Activated naive CD8-positive, alpha-beta T cell treated with anti-CD3 and anti-CD28 coated beads for 36 hours (primary cell): Measurements from ENCODE around the gene MLH1. TPM values are rescaled to one million over a fixed set of nuclear protein-coding genes. Genes with fewer than 3 reads are reported as not detected.
A peak's percentile ranks its signal among the peaks of the same experiment; 100 is the strongest.
"Not testable (repeated sequence)": the region's sequence is repeated elsewhere in the genome, so short reads cannot be mapped to it uniquely, and the experiment has no call there.

Source experiments
- DNase-seq: peaks from one replicate; pipeline ENCODE4 v3.0.0; 2021
- H3K27ac Mint-ChIP-seq: one replicate; pipeline ENCODE4 v1.8.0; 2022; ENCODE audit warnings: mild to moderate bottlenecking, moderate library complexity, mixed read lengths
- H3K27me3 Mint-ChIP-seq: one replicate; pipeline ENCODE4 v1.8.0; 2022; ENCODE audit warnings: mild to moderate bottlenecking, mixed read lengths
- H3K36me3 Mint-ChIP-seq: one replicate; pipeline ENCODE4 v1.8.0; 2021; ENCODE audit warnings: mild to moderate bottlenecking, mixed read lengths
- H3K4me1 Mint-ChIP-seq: one replicate; pipeline ENCODE4 v1.8.0; 2021; ENCODE audit warnings: mixed read lengths
- H3K4me3 Mint-ChIP-seq: one replicate; pipeline ENCODE4 v1.8.0; 2022; ENCODE audit warnings: mild to moderate bottlenecking, moderate library complexity, mixed read lengths
- H3K9me3 Mint-ChIP-seq: one replicate; pipeline ENCODE4 v1.8.0; 2022; ENCODE audit warnings: mixed read lengths
- total RNA-seq, 2 experiments: library from RNA; stranded (reverse); gene quantifications; one replicate each; pipeline ENCODE4 v1.2.3, GENCODE V29; 2021

MLH1 gene
- total RNA-seq, 2 experiments from 2014 or later: 82.3 to 83.7 TPM

- Mint-ChIP-seq H3K4me1 (no peaks in the 10 kb centered on the region), H3K27ac (no peak overlapping the region), H3K9me3 (no peaks in the 10 kb centered on the region), H3K36me3 (peaks cover 42% of the 10 kb centered on the region), H3K4me3 (no peak overlapping the region), H3K27me3 (no peaks in the 10 kb centered on the region)
- no peak for DNase-seq
These were observed 46.9 kb downstream of the MLH1 start for GRCh38 chr3:37040231-37040630.

GRCh38 chr3:37041546-37042195, 48.4 kb downstream of the MLH1 start:
- no peak for DNase-seq
- H3K27ac Mint-ChIP-seq: no peak overlapping the region
- no peaks in the 10 kb centered on the region for H3K9me3 Mint-ChIP-seq
- no peaks in the 10 kb centered on the region for H3K4me1 Mint-ChIP-seq
- H3K36me3 Mint-ChIP-seq: peaks cover 32% of the 10 kb centered on the region
- H3K27me3 Mint-ChIP-seq: no peaks in the 10 kb centered on the region
- no peak overlapping the region for H3K4me3 Mint-ChIP-seq

GRCh38 chr3:37042712-37043111, 49.4 kb downstream of the MLH1 start:
- not testable (repeated sequence) for H3K4me3 Mint-ChIP-seq, H3K9me3 Mint-ChIP-seq, H3K27me3 Mint-ChIP-seq, DNase-seq, H3K4me1 Mint-ChIP-seq, H3K27ac Mint-ChIP-seq
- peaks cover 32% of the 10 kb centered on the region for H3K36me3 Mint-ChIP-seq

- Mint-ChIP-seq H3K9me3 (no peaks in the 10 kb centered on the region), H3K27ac (no peak overlapping the region), H3K36me3 (peaks cover 45% of the 10 kb centered on the region), H3K4me1 (peaks cover 17% of the 10 kb centered on the region), H3K4me3 (no peak overlapping the region), H3K27me3 (no peaks in the 10 kb centered on the region)
- no peak for DNase-seq
These were observed 57.0 kb downstream of the MLH1 start for GRCh38 chr3:37050282-37050681.

GRCh38 chr3:37052860-37053259, 59.5 kb downstream of the MLH1 start:
- H3K9me3 Mint-ChIP-seq: no peaks in the 10 kb centered on the region
- H3K36me3 Mint-ChIP-seq: peaks cover 44% of the 10 kb centered on the region
- H3K27ac Mint-ChIP-seq: no peak overlapping the region
- peaks cover 21% of the 10 kb centered on the region for H3K4me1 Mint-ChIP-seq
- no peak for DNase-seq
- no peak overlapping the region for H3K4me3 Mint-ChIP-seq
- no peaks in the 10 kb centered on the region for H3K27me3 Mint-ChIP-seq

GRCh38 chr3:37053337-37053736, 60.0 kb downstream of the MLH1 start:
- peak overlapping the region; percentile 88 for H3K27ac Mint-ChIP-seq
- no peak overlapping the region for H3K4me3 Mint-ChIP-seq
- DNase-seq: no peak
- H3K36me3 Mint-ChIP-seq: peaks cover 40% of the 10 kb centered on the region
- H3K4me1 Mint-ChIP-seq: peaks cover 21% of the 10 kb centered on the region
- no peaks in the 10 kb centered on the region for H3K27me3 Mint-ChIP-seq
- H3K9me3 Mint-ChIP-seq: no peaks in the 10 kb centered on the region

GRCh38 chr3:37053753-37054152, 60.4 kb downstream of the MLH1 start:
- H3K27ac Mint-ChIP-seq: peak overlapping the region; percentile 88
- H3K36me3 Mint-ChIP-seq: peaks cover 39% of the 10 kb centered on the region
- no peak for DNase-seq

GRCh38 chr3:37054370-37054769, 61.1 kb downstream of the MLH1 start:
- peak overlapping the region; percentile 88 for H3K27ac Mint-ChIP-seq
- peaks cover 35% of the 10 kb centered on the region for H3K36me3 Mint-ChIP-seq
- no peaks in the 10 kb centered on the region for H3K27me3 Mint-ChIP-seq
- H3K4me1 Mint-ChIP-seq: peaks cover 21% of the 10 kb centered on the region
- DNase-seq: no peak
- no peaks in the 10 kb centered on the region for H3K9me3 Mint-ChIP-seq
- H3K4me3 Mint-ChIP-seq: no peak overlapping the region

More at GRCh38 chr3:37053753-37054152, 60.4 kb downstream of the MLH1 start:
- Mint-ChIP-seq H3K4me3 (no peak overlapping the region), H3K4me1 (peaks cover 21% of the 10 kb centered on the region), H3K9me3 (no peaks in the 10 kb centered on the region), H3K27me3 (no peaks in the 10 kb centered on the region)

- H3K9me3 Mint-ChIP-seq, H3K4me3 Mint-ChIP-seq, H3K27me3 Mint-ChIP-seq, DNase-seq: not testable (repeated sequence)
- Mint-ChIP-seq H3K36me3 (peaks cover 33% of the 10 kb centered on the region), H3K27ac (peak overlapping the region; percentile 88), H3K4me1 (peaks cover 21% of the 10 kb centered on the region)
These were observed 61.8 kb downstream of the MLH1 start for GRCh38 chr3:37055077-37055476.

GRCh38 chr3:37056826-37057225, 63.5 kb downstream of the MLH1 start:
- DNase-seq: no peak
- Mint-ChIP-seq H3K4me3 (no peak overlapping the region), H3K4me1 (peaks cover 21% of the 10 kb centered on the region), H3K27ac (peak overlapping the region; percentile 38), H3K36me3 (peaks cover 35% of the 10 kb centered on the region), H3K27me3 (no peaks in the 10 kb centered on the region), H3K9me3 (no peaks in the 10 kb centered on the region)

GRCh38 chr3:37058117-37058516, 64.8 kb downstream of the MLH1 start:
- H3K27me3 Mint-ChIP-seq: no peaks in the 10 kb centered on the region
- H3K27ac Mint-ChIP-seq: no peak overlapping the region
- peaks cover 30% of the 10 kb centered on the region for H3K36me3 Mint-ChIP-seq
- H3K4me1 Mint-ChIP-seq: peaks cover 21% of the 10 kb centered on the region
- no peak overlapping the region for H3K4me3 Mint-ChIP-seq
- DNase-seq: no peak
- H3K9me3 Mint-ChIP-seq: no peaks in the 10 kb centered on the region

- no peaks in the 10 kb centered on the region for H3K9me3 Mint-ChIP-seq
- H3K4me3 Mint-ChIP-seq: no peak overlapping the region
- H3K27me3 Mint-ChIP-seq: no peaks in the 10 kb centered on the region
- DNase-seq: no peak
- H3K4me1 Mint-ChIP-seq: peaks cover 2% of the 10 kb centered on the region
- H3K36me3 Mint-ChIP-seq: peaks cover 17% of the 10 kb centered on the region
- no peak overlapping the region for H3K27ac Mint-ChIP-seq
These were observed 71.4 kb downstream of the MLH1 start for GRCh38 chr3:37064747-37065146.

- Mint-ChIP-seq H3K9me3 (no peaks in the 10 kb centered on the region), H3K27me3 (no peaks in the 10 kb centered on the region), H3K4me3 (no peak overlapping the region), H3K4me1 (peaks cover 4% of the 10 kb centered on the region), H3K36me3 (peaks cover 9% of the 10 kb centered on the region), H3K27ac (no peak overlapping the region)
- DNase-seq: no peak
These were observed 74.3 kb downstream of the MLH1 start for GRCh38 chr3:37067577-37067976.

- Mint-ChIP-seq H3K27me3 (no peaks in the 10 kb centered on the region), H3K36me3 (peaks cover 9% of the 10 kb centered on the region), H3K27ac (no peak overlapping the region), H3K4me1 (peaks cover 8% of the 10 kb centered on the region), H3K4me3 (no peak overlapping the region), H3K9me3 (no peaks in the 10 kb centered on the region)
- DNase-seq: no peak
These were observed 74.7 kb downstream of the MLH1 start for GRCh38 chr3:37068031-37068430.

- Mint-ChIP-seq H3K4me1 (peaks cover 17% of the 10 kb centered on the region), H3K36me3 (peaks cover 10% of the 10 kb centered on the region)
These were observed 78.6 kb downstream of the MLH1 start for GRCh38 chr3:37071921-37072320.

GRCh38 chr3:37072892-37073291, 79.6 kb downstream of the MLH1 start:
- H3K9me3 Mint-ChIP-seq: no peaks in the 10 kb centered on the region
- no peak overlapping the region for H3K4me3 Mint-ChIP-seq
- no peaks in the 10 kb centered on the region for H3K27me3 Mint-ChIP-seq
- peak overlapping the region; percentile 25 for H3K27ac Mint-ChIP-seq
- H3K36me3 Mint-ChIP-seq: peaks cover 11% of the 10 kb centered on the region
- peaks cover 17% of the 10 kb centered on the region for H3K4me1 Mint-ChIP-seq
- peak; percentile 25 for DNase-seq

More at GRCh38 chr3:37071921-37072320, 78.6 kb downstream of the MLH1 start:
- Mint-ChIP-seq H3K27ac (no peak overlapping the region), H3K9me3 (no peaks in the 10 kb centered on the region), H3K4me3 (no peak overlapping the region), H3K27me3 (no peaks in the 10 kb centered on the region)
- no peak for DNase-seq
